Measurements from ENCODE around the gene DNM2. TPM values are rescaled to one million over a fixed set of nuclear protein-coding genes. Genes with fewer than 3 reads are reported as not detected.

Gene DNM2
- total and polyA plus RNA-seq, 9 of the 15 experiments (the other 6 are each of a cell fraction or from before 2014, with no cell fraction given): 2.2 to 161 (median 72.6) TPM

DNA sequence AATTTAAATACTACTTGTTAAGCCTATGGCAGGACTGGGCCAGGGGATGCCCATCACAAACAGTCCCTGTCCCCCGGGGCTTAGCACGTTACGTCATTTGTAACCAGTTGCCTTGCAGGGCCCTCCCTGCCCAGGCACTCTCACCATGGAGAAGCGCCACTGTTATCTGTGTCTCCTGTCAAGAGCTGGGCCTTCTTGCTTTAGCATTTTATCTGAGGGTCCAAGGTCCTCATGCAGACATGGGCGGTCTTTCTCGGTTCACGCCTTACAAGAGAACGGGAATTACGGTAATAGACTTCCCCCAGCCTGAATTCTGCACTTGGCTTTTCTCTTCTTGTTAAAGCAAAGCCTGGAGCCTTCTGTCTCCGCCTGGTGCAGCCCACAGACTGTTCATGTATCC is 72.0 kb downstream of the DNM2 start:
- H3K79me2 ChIP-seq (ENCODE audit: control insufficient read depth, insufficient read depth, low read length): no peaks in the 10 kb centered on the region
- no peak overlapping the region for H3K4me3 ChIP-seq
- no peak for TF ChIP-seq HDGF (IDR thresholded peaks at IDR 0.05)
- TF ChIP-seq NUFIP1 (IDR thresholded peaks at IDR 0.05; ENCODE audit: partially characterized antibody): no peak
- no peak for TF ChIP-seq SMARCB1 (IDR thresholded peaks at IDR 0.05; ENCODE audit: insufficient read length, low read depth)
- TF ChIP-seq, protein P1, sequence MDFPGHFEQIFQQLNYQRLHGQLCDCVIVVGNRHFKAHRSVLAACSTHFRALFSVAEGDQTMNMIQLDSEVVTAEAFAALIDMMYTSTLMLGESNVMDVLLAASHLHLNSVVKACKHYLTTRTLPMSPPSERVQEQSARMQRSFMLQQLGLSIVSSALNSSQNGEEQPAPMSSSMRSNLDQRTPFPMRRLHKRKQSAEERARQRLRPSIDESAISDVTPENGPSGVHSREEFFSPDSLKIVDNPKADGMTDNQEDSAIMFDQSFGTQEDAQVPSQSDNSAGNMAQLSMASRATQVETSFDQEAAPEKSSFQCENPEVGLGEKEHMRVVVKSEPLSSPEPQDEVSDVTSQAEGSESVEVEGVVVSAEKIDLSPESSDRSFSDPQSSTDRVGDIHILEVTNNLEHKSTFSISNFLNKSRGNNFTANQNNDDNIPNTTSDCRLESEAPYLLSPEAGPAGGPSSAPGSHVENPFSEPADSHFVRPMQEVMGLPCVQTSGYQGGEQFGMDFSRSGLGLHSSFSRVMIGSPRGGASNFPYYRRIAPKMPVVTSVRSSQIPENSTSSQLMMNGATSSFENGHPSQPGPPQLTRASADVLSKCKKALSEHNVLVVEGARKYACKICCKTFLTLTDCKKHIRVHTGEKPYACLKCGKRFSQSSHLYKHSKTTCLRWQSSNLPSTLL (IDR thresholded peaks at IDR 0.05): no peak
- TF ChIP-seq BRD9 (IDR thresholded peaks at IDR 0.05; ENCODE audit: low read depth, partially characterized antibody): no peak
- TF ChIP-seq POU5F1 (IDR thresholded peaks at IDR 0.05; ENCODE audit: borderline replicate concordance, low read depth, low read length, partially characterized antibody): no peak
- no peak for TF ChIP-seq ESRRA (IDR thresholded peaks at IDR 0.05; ENCODE audit: borderline replicate concordance, low read depth)
- no peak for TF ChIP-seq NFE2 (IDR thresholded peaks at IDR 0.05; ENCODE audit: low read depth)
- no peak for TF ChIP-seq CCAR2 (IDR thresholded peaks at IDR 0.05; ENCODE audit: low read depth, low read length)
- TF ChIP-seq, protein P2, sequence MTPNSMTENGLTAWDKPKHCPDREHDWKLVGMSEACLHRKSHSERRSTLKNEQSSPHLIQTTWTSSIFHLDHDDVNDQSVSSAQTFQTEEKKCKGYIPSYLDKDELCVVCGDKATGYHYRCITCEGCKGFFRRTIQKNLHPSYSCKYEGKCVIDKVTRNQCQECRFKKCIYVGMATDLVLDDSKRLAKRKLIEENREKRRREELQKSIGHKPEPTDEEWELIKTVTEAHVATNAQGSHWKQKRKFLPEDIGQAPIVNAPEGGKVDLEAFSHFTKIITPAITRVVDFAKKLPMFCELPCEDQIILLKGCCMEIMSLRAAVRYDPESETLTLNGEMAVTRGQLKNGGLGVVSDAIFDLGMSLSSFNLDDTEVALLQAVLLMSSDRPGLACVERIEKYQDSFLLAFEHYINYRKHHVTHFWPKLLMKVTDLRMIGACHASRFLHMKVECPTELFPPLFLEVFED (CRISPR knock-in tag; conservative IDR thresholded peaks at IDR 0.05): no peak
- TF ChIP-seq DNMT1 (IDR thresholded peaks at IDR 0.05): no peak
- TF ChIP-seq LCOR (CRISPR knock-in tag; IDR thresholded peaks at IDR 0.05): no peak
- no peak for TF ChIP-seq SPI1 (IDR thresholded peaks at IDR 0.05; ENCODE audit: borderline replicate concordance, low read depth, low read length)
- TF ChIP-seq ZNF551 (CRISPR knock-in tag; IDR thresholded peaks at IDR 0.05): no peak
- TF ChIP-seq, protein P3, sequence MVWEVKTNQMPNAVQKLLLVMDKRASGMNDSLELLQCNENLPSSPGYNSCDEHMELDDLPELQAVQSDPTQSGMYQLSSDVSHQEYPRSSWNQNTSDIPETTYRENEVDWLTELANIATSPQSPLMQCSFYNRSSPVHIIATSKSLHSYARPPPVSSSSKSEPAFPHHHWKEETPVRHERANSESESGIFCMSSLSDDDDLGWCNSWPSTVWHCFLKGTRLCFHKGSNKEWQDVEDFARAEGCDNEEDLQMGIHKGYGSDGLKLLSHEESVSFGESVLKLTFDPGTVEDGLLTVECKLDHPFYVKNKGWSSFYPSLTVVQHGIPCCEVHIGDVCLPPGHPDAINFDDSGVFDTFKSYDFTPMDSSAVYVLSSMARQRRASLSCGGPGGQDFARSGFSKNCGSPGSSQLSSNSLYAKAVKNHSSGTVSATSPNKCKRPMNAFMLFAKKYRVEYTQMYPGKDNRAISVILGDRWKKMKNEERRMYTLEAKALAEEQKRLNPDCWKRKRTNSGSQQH (CRISPR knock-in tag; IDR thresholded peaks at IDR 0.05): no peak
- in situ Hi-C loops (cut with MboI): no loop called here
- no peak overlapping the region for H3K27ac ChIP-seq (ENCODE audit: extremely low read depth, low read depth, low read length)
- peaks cover 84% of the 10 kb centered on the region; the same call in 2 of the 3 replicates for H3K36me3 ChIP-seq (ENCODE audit: control insufficient read depth, insufficient read depth, low read length)
- no peak overlapping the region for H3K9ac ChIP-seq (ENCODE audit: insufficient read depth in 1 of 2, low read depth in 2 of 2, low read length in 2 of 2)
- no peak overlapping the region for H3K4me2 ChIP-seq (ENCODE audit: insufficient read depth, low read length)
- H4K20me1 ChIP-seq (replicated peaks; ENCODE audit: control insufficient read depth, insufficient read depth, low read length): no peaks in the 10 kb centered on the region
- BruUV-seq (replicated peaks): no TSS peak
- 95% methylated on average over 10 of the region's 10 CpGs for whole genome bisulfite sequencing (ENCODE audit: insufficient coverage, low coverage, missing lambda C conversion rate)
- no peak for ATAC-seq
- no peak for DNase-seq (ENCODE audit: extremely low read depth in 1 of 4, low spot score in 3 of 4)
- no peaks in the 10 kb centered on the region for H3K27me3 ChIP-seq (ENCODE audit: control insufficient read depth in 2 of 2, insufficient read depth in 2 of 2, low read length in 2 of 2)
- ChIA-PET POLR2A (no interaction called here), CTCF (ENCODE audit: low intra/inter-chr PET ratio) (no interaction called here)
- intact Hi-C loops (cut with micrococcal nuclease): no loop called here
- FAIRE-seq: no peak
- H2AFZ ChIP-seq (ENCODE audit: low read depth, low read length): no peak overlapping the region
- H3K4me1 ChIP-seq (replicated peaks in 1 of 2; ENCODE audit: control insufficient read depth in 2 of 2, insufficient read depth in 2 of 2, low read length in 2 of 2): no peaks in the 10 kb centered on the region
- no peaks in the 10 kb centered on the region for H3K9me1 ChIP-seq (ENCODE audit: control insufficient read depth, insufficient read depth, low read length)
- no peaks in the 10 kb centered on the region for H3K9me3 ChIP-seq (replicated peaks; ENCODE audit: control insufficient read depth, insufficient read depth, low read depth, low read length)
